Keratinocyte (primary cell): ENCODE measurements around the gene RFTN1. TPM values are rescaled to one million over a fixed set of nuclear protein-coding genes. Genes with fewer than 3 reads are reported as not detected.

Experiments used
- DNase-seq: peaks from one replicate; pipeline ENCODE4 v3.0.0-alpha.2; 2011; ENCODE audit warnings: low read depth, missing footprints, low spot score
- FAIRE-seq: peaks from 2 replicates; lab custom pipeline; 2011; peaks lifted over from hg19 to GRCh38; lab: Jason Lieb, UNC
- H2AFZ ChIP-seq: 2 replicates; pipeline ENCODE4 v1.6.0; 2012; ENCODE audit warnings: low read length, control low read depth, inconsistent platforms; ENCODE audit not compliant: control insufficient read depth
- H3K27ac ChIP-seq: 2 replicates; pipeline ENCODE4 v1.5.1; 2011; ENCODE audit warnings: low read length; ENCODE audit not compliant: control insufficient read depth, insufficient read depth
- H3K27me3 ChIP-seq: 3 replicates; pipeline ENCODE4 v1.6.0; 2011; ENCODE audit warnings: low read length; ENCODE audit not compliant: control insufficient read depth, insufficient read depth; ENCODE audit errors: extremely low read depth
- H3K36me3 ChIP-seq, 2 experiments: 2 replicates in 1 of 2; 3 replicates in 1 of 2; pipeline ENCODE4 v1.5.1; 2011; ENCODE audit warnings: low read length in 2 of 2, mild to moderate bottlenecking in 1 of 2; ENCODE audit not compliant: control insufficient read depth in 2 of 2, insufficient read depth in 2 of 2; ENCODE audit errors: extremely low read depth in 1 of 2
- H3K4me1 ChIP-seq: 3 replicates; pipeline ENCODE4 v1.5.1; 2011; ENCODE audit warnings: low read length; ENCODE audit not compliant: control insufficient read depth, insufficient read depth; ENCODE audit errors: extremely low read depth
- H3K4me2 ChIP-seq: 3 replicates; pipeline ENCODE4 v1.6.0; 2011; ENCODE audit warnings: low read depth, low read length; ENCODE audit not compliant: control insufficient read depth, insufficient read depth; ENCODE audit errors: extremely low read depth
- H3K4me3 ChIP-seq, 3 experiments: fragments of 200-600 bp in 1 of 3; sonication (generic) in 1 of 3; 2 replicates in 2 of 3; 3 replicates in 1 of 3; pipeline ENCODE4 v1.5.1; 2011 to 2016; ENCODE audit warnings: low read length in 3 of 3, mild to moderate bottlenecking in 3 of 3, control low read depth in 2 of 3, inconsistent platforms in 1 of 3, low read depth in 1 of 3, mixed read lengths in 1 of 3, mixed run types in 1 of 3, moderate library complexity in 1 of 3; ENCODE audit not compliant: control insufficient read depth in 2 of 3, insufficient read depth in 2 of 3; ENCODE audit errors: extremely low read depth in 1 of 3
- H3K79me2 ChIP-seq: 2 replicates; pipeline ENCODE4 v1.6.0; 2012; ENCODE audit warnings: low read length; ENCODE audit not compliant: control insufficient read depth, insufficient read depth
- H3K9ac ChIP-seq: 3 replicates; pipeline ENCODE4 v1.6.0; 2011; ENCODE audit warnings: low read length; ENCODE audit not compliant: control insufficient read depth, insufficient read depth; ENCODE audit errors: extremely low read depth
- H3K9me1 ChIP-seq: 3 replicates; pipeline ENCODE4 v1.6.0; 2011; ENCODE audit warnings: low read length; ENCODE audit not compliant: control insufficient read depth, insufficient read depth; ENCODE audit errors: extremely low read depth
- H3K9me3 ChIP-seq: 2 replicates; pipeline ENCODE4 v1.5.1; 2012; ENCODE audit warnings: low read depth, low read length; ENCODE audit not compliant: control insufficient read depth
- H4K20me1 ChIP-seq: 3 replicates; pipeline ENCODE4 v1.6.0; 2011; ENCODE audit warnings: low read length; ENCODE audit not compliant: control insufficient read depth, insufficient read depth; ENCODE audit errors: extremely low read depth
- EZH2 ChIP-seq: IDR thresholded peaks from one replicate; pipeline ENCODE4 v1.6.1; 2012; ENCODE audit warnings: inconsistent platforms, mild to moderate bottlenecking, low read length, moderate library complexity
- dilution Hi-C: fragments of 300-500 bp; cut with MboI; formaldehyde crosslinking; loops from one replicate; pipeline ENCODE4 v1.7.0; 2020; ENCODE audit warnings: low sequenced_read_pairs; ENCODE audit not compliant: extremely low pct_ligation_motif_present
- polyA plus RNA-seq, 5 experiments: library from polyadenylated mRNA; depleted of rRNA in 3 of 5; stranded (reverse) in 3 of 5; stranded (forward) in 1 of 5; unstranded in 1 of 5; fragments of >200 nt; gene quantifications; 1 replicate in 1 of 5; 2 replicates in 3 of 5; 3 replicates in 1 of 5; pipeline versions ENCODE4 v1.2.1 to v1.2.3, GENCODE V29; 2011 to 2012; ENCODE audit warnings: missing spikeins in 2 of 5, low read depth in 1 of 5, low replicate concordance in 1 of 5
- TF ChIP-seq, protein P1 (sequence below), 3 experiments: IDR thresholded peaks in 1 of 3; conservative IDR thresholded peaks in 1 of 3; optimal IDR thresholded peaks in 1 of 3; 2 replicates in 2 of 3; 3 replicates in 1 of 3; pipeline versions ENCODE3 to v1.5.1; 2011; ENCODE audit warnings: low read length in 3 of 3, mild to moderate bottlenecking in 3 of 3, moderate library complexity in 2 of 3, control low read depth in 1 of 3, inconsistent platforms in 1 of 3; ENCODE audit not compliant: insufficient read depth in 2 of 3; ENCODE audit errors: extremely low read depth in 1 of 3

Gene RFTN1
- polyA plus RNA-seq, 1 donor (not counting 4 experiments of a cell fraction or from before 2014, with no cell fraction given), result 18.0 TPM

DNA sequence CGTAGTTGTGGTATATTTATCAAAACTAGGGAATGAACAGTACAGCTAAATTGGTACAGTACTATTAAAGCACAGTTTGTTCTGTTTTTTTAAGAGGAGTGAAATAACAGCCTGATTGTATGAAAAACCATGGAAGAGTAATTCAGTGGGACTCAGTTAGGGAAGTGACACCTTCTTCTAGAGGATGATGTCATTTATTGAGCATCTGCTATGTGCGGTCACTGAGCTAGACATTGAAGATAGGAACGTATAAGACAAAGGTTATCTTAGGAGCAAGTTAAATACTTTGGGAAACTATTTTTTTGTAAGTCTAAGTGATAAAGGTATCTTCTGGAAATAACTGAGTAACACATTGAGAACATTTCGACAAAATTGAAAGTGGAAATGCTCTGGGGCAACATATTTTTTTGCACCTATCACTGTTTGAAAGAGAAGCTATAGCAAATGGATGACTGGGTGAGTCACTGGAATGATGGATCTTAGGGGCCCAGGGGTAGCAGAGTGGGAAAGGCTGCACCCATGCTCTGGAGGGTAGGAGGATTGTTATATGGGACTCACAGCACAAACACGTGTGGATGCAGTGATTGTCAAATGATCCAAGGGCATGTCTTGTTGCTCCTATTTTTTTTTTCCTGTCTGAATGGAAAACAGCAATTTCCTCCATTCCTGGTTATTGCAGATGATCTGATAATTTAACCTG is 205.5 kb downstream of the RFTN1 start:
- FAIRE-seq, result no peak
- no peak overlapping the region for H3K4me2 ChIP-seq
- no peaks in the 10 kb centered on the region for H3K79me2 ChIP-seq
- H3K27me3 ChIP-seq, result no peaks in the 10 kb centered on the region
- TF ChIP-seq, protein P1, sequence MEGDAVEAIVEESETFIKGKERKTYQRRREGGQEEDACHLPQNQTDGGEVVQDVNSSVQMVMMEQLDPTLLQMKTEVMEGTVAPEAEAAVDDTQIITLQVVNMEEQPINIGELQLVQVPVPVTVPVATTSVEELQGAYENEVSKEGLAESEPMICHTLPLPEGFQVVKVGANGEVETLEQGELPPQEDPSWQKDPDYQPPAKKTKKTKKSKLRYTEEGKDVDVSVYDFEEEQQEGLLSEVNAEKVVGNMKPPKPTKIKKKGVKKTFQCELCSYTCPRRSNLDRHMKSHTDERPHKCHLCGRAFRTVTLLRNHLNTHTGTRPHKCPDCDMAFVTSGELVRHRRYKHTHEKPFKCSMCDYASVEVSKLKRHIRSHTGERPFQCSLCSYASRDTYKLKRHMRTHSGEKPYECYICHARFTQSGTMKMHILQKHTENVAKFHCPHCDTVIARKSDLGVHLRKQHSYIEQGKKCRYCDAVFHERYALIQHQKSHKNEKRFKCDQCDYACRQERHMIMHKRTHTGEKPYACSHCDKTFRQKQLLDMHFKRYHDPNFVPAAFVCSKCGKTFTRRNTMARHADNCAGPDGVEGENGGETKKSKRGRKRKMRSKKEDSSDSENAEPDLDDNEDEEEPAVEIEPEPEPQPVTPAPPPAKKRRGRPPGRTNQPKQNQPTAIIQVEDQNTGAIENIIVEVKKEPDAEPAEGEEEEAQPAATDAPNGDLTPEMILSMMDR (optimal IDR thresholded peaks at IDR 0.05 in 1 of 3, IDR thresholded peaks at IDR 0.05 in 1 of 3, conservative IDR thresholded peaks at IDR 0.05 in 1 of 3; ENCODE audit: extremely low read depth in 1 of 3, insufficient read depth in 2 of 3, low read length in 3 of 3), result no peak
- no peak for TF ChIP-seq EZH2
- DNase-seq, result no peak
- dilution Hi-C loops, result no loop called here
- H3K4me1 ChIP-seq, result peaks cover 11% of the 10 kb centered on the region
- no peaks in the 10 kb centered on the region for H4K20me1 ChIP-seq
- no peaks in the 10 kb centered on the region for H3K9me1 ChIP-seq
- H2AFZ ChIP-seq, result no peak overlapping the region
- peaks cover 5 to 17% of the 10 kb centered on the region in 2 experiments for H3K36me3 ChIP-seq
- no peak overlapping the region for H3K4me3 ChIP-seq
- H3K27ac ChIP-seq, result no peak overlapping the region
- no peaks in the 10 kb centered on the region for H3K9me3 ChIP-seq
- H3K9ac ChIP-seq, result no peak overlapping the region

GRCh38 chr3:16305111-16305541 is 208.4 kb downstream of the RFTN1 start:
- TF ChIP-seq EZH2, result no peak
- TF ChIP-seq, protein P1 (optimal IDR thresholded peaks at IDR 0.05 in 1 of 3, IDR thresholded peaks at IDR 0.05 in 1 of 3, conservative IDR thresholded peaks at IDR 0.05 in 1 of 3; ENCODE audit: extremely low read depth in 1 of 3, insufficient read depth in 2 of 3, low read length in 3 of 3), result no peak
- no peak overlapping the region for H3K4me2 ChIP-seq
- peaks cover 11 to 20% of the 10 kb centered on the region in 2 experiments for H3K36me3 ChIP-seq
- DNase-seq (no peak), FAIRE-seq (no peak)
- H3K9me3 ChIP-seq, result no peaks in the 10 kb centered on the region
- H4K20me1 ChIP-seq, result no peaks in the 10 kb centered on the region
- no peaks in the 10 kb centered on the region for H3K9me1 ChIP-seq
- H3K9ac ChIP-seq, result no peak overlapping the region
- H3K27me3 ChIP-seq, result no peaks in the 10 kb centered on the region
- no peaks in the 10 kb centered on the region for H3K79me2 ChIP-seq
- no peak overlapping the region for H2AFZ ChIP-seq
- dilution Hi-C loops, result no loop called here
- no peak overlapping the region for H3K4me3 ChIP-seq
- no peak overlapping the region for H3K27ac ChIP-seq
- H3K4me1 ChIP-seq, result peaks cover 8% of the 10 kb centered on the region
